Motor neuron (in vitro differentiated cells): ENCODE data around the gene TSPAN10. TPM values are rescaled to one million over a fixed set of nuclear protein-coding genes. Genes with fewer than 3 reads are reported as not detected.
"Not testable (repeated sequence)": the region's sequence is repeated elsewhere in the genome, so short reads cannot be mapped to it uniquely, and the experiment has no call there.

Experiments used
- ATAC-seq, 8 experiments: fragments of 200-7000 bp; cut with Tn5 transposase; replicated peaks in 6 of 8; 2 replicates each; pipeline ENCODE4 v1.8.0; 2021; ENCODE audit warnings: mild to moderate bottlenecking in 8 of 8, moderate library complexity in 8 of 8
- H3K27ac ChIP-seq, 2 donors: fragments of 250-450 bp; sonication (Bioruptor Pico); 2 replicates each; pipeline ENCODE4 v1.9.0; 2021; ENCODE audit warnings: antibody characterized with exemption in 2 of 2, mild to moderate bottlenecking in 2 of 2, moderate library complexity in 1 of 2
- H3K4me1 ChIP-seq, 2 donors: fragments of 250-450 bp; sonication (Bioruptor Pico); replicated peaks in 1 of 2; 2 replicates each; pipeline ENCODE4 v1.6.1; 2021; ENCODE audit warnings: antibody characterized with exemption in 2 of 2, mild to moderate bottlenecking in 2 of 2, moderate library complexity in 1 of 2
- H3K4me3 ChIP-seq, 5 donors: fragments of 250-450 bp; sonication (Bioruptor Pico); 2 replicates each; pipeline ENCODE4 v1.9.0; 2021; ENCODE audit warnings: antibody characterized with exemption in 5 of 5, mild to moderate bottlenecking in 5 of 5, moderate library complexity in 4 of 5
- WGBS, 10 experiments: fragments of 450-650 bp; shearing (Covaris generic); methylation state at CpG; one replicate each; pipeline ENCODE4 v1.0.0; 2022; 5-methylcytosine and 5-hydroxymethylcytosine counted together
- in situ Hi-C, 9 experiments: fragments of 400-800 bp; cut with MboI; loops; one replicate each; pipeline ENCODE4 v1.15.0; 2021; ENCODE audit warnings: low sequenced_read_pairs in 9 of 9, low pct_unique_long_range_greater_than_20kb in 2 of 9; ENCODE audit not compliant: unreplicated experiment in 9 of 9
- total RNA-seq, 8 experiments: library from RNA; unstranded; fragments of 300-600 nt; gene quantifications; 2 replicates each; pipeline versions ENCODE4 v1.2.3 to v1.2.4, GENCODE V29; 2022

The TSPAN10 gene
- total RNA-seq, 8 experiments from 2014 or later = 0.22 to 1.2 (median 1.00) TPM; not detected in 1

DNA sequence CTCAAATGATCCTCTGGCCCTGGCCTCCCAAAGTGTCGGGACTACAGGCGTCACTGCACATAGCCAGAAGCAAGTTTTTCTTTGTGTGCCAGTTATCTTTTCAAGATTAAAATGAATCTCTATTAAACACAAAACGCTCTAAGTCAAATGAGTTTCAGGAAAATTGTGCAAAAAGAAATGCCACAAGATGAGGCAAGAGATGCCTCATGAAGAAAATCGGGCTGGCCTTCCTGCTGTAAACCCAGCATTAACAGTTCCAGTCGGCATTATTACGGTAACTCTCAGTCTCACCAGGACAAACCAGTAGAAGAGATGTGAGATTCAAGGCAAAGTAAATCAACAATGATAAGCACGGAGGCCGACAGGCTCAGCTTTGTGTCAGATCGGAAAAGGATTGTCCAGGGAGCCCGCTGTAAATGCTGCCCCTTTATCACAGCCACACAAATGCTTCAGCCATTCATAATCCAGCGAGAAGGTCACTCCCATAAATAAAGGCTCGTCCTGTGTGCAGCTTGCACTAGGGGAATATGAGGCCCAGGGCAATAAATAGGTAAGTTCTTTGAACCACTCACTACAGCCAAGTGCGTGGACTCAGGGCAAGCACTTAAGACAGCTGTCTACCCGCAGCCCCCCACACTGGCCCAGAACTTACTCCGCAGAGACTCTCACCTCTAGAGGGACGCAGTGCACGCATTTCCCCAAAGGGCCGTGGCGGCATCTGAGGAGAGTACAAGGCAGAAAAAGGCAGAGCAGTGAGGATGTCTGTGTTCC, 27.3 kb upstream of the TSPAN10 start:
- Histone ChIP-seq H3K4me1 (peaks cover 0 to 6% of the 10 kb centered on the region in 2 donors), H3K27ac (no peak overlapping the region), H3K4me3 (no peak overlapping the region)
- peak in 3 of 8 experiments; percentile 53 to 62 (median 59) for ATAC-seq
- WGBS, 10 experiments = 79 to 100% (median 90%) methylated on average over 2 to 14 of the region's 19 CpGs
- in situ Hi-C loops = no loop called here

DNA sequence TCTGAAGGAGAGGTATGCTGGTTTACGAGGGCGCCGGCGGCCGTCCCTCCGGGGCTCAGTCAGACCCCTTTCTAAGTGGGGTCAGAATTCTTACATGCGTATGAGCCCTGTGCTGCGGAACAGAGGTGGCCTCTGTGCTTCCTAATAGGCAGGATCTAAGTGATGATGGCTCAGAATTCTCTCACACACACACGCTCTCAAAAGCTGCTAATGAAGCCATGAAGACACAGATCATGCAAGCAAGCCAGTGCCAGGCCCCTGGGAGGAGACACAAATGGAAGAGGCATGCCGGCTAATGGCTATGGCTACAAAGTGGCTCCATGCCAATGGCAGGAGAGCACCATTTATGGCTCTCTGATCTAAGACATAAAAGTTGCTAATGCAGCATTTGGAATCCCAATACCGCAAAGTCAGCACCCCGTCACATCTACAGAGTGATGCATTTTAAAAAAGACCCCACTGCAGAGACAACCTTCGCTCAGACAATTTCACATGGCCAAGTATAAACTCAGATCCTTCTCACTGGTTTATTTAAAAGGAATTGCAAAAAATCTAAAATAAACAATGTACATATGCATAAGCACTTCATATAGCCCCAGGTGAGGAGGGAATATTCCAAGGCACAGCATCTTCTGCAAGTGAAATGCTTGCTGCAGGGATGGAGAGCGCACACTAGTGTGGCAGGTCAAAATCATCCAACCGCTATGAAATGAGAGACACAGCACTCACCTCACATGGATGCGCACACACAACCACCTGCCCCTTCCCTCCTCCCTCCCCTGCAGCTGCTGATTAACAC, 24.6 kb upstream of the TSPAN10 start:
- ATAC-seq = peak in 4 of 8 experiments; percentile 42 to 86 (median 66)
- in situ Hi-C loops = no loop called here
- no peak overlapping the region for H3K4me3 ChIP-seq
- WGBS, 10 experiments = 43 to 100% (median 81%) methylated on average over 1 to 14 of the region's 16 CpGs; no CpG with 5 or more reads in 2 of the 10 experiments
- H3K4me1 ChIP-seq = peaks cover 2 to 6% of the 10 kb centered on the region in 2 donors
- H3K27ac ChIP-seq = peak overlapping the region in 1 of 2 donors; percentile 35

DNA sequence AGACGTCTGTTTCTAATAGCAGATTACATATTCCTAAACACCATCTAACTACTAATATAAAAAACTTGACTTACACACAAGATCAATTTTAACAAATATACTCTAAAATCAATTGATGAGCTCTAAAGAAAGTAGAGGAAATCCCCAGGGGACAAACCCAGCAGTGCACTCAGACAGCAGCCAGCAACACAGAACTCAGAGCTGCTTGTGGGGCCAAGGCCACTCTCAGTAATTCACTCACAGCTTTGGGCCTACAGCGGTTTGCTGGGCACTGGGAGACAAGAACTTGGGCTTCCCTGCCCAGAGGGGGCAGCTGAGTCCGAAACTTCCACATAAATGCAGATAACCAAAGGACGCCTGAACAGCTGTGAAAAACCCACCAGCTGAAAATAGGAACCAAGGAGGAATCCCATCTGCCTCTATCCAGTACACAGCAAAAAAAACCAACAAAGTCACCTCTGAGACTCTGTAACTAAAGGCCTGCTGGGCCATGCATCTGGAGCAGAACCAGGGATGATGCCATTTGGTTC, 21.5 kb upstream of the TSPAN10 start:
- 80 to 100% (median 94%) methylated on average over 1 to 3 of the region's 4 CpGs; no CpG with 5 or more reads in 5 of the 10 experiments for WGBS, 10 experiments
- in situ Hi-C loops = no loop called here
- Histone ChIP-seq H3K4me3 (no peak overlapping the region), H3K27ac (peak overlapping the region in 1 of 2 donors; percentile 17), H3K4me1 (peaks cover 2 to 6% of the 10 kb centered on the region in 2 donors)
- no peak for ATAC-seq

DNA sequence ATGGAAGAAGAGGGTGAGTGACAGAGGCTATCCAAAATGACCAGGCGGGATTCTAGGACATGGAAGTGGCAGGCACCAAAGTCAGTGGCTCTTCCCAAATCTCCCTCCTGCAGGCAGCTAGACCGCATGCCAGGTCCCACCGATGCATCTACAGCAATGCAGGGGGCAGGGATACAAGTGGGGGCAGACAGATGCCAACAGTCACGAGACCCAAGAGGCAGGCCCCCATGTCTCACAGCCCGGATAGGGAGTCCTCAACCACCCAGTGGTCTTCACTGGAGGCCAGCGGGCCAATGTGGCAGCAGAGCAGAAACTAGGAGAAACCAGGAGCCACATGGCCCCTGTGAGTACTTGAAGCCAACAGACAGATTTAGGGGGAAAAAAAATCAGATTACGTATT, 20.1 kb upstream of the TSPAN10 start:
- no peak for ATAC-seq
- in situ Hi-C loops = no loop called here
- H3K4me3 ChIP-seq = no peak overlapping the region
- peaks cover 2 to 4% of the 10 kb centered on the region in 2 donors for H3K4me1 ChIP-seq
- H3K27ac ChIP-seq = no peak overlapping the region
- 0 to 100% (median 96%) methylated on average over 1 to 5 of the region's 7 CpGs; no CpG with 5 or more reads in 4 of the 10 experiments for whole genome bisulfite sequencing, 10 experiments

DNA sequence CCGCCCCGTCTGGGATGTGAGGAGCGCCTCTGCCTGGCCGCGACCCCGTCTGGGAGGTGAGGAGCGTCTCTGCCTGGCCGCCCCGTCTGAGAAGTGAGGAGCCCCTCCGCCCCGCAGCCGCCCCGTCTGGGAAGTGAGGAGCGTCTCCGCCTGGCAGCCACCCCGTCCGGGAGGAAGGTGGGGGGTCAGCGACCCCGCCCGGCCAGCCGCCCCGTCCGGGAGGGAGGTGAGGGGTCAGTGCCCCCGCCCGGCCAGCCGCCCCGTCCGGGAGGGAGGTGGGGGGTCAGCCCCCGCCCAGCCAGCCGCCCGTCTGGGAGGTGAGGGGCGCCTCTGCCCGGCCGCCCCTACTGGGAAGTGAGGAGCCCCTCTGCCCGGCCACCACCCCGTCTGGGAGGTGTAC, 18.7 kb upstream of the TSPAN10 start:
- in situ Hi-C loops, H3K4me3 ChIP-seq, H3K4me1 ChIP-seq, H3K27ac ChIP-seq, ATAC-seq: not testable (repeated sequence)
- no CpG with 5 or more reads among the region's 36 CpGs for WGBS, 10 experiments

DNA sequence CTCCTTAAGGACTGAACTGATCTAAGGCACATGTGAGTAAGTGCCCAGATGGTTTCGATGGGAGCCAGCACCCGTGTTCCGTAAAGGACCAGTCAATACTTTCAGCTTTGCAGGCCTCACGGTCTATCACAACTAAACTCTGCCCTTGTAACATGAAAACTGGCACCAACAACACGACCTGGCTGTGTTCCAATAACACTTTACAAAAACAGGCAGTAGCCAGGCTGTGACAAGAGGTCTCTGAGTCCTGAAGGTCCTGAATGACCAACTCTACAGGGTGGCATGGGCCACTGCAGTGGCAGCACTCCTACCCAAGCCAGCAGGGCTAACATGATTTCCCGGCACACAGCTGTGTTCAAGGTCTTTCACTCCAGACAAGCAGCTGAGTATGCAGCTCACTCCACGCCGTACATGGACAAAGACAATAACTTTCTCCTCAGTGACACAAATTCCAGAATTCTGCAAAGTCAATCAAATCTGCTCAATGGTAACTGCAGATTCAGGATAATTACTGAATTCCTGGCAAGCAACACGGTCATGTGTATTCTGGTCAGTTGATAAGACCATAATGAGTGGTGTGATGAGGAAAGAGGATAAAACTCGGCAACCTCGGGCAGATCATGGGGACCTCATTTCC, 15.4 kb upstream of the TSPAN10 start:
- no peak overlapping the region for H3K4me3 ChIP-seq
- no peak overlapping the region for H3K27ac ChIP-seq
- no peak for ATAC-seq
- WGBS, 10 experiments = 91 to 100% (median 96%) methylated on average over 1 to 10 of the region's 11 CpGs; no CpG with 5 or more reads in 2 of the 10 experiments
- in situ Hi-C loops = no loop called here
- no peaks in the 10 kb centered on the region for H3K4me1 ChIP-seq

DNA sequence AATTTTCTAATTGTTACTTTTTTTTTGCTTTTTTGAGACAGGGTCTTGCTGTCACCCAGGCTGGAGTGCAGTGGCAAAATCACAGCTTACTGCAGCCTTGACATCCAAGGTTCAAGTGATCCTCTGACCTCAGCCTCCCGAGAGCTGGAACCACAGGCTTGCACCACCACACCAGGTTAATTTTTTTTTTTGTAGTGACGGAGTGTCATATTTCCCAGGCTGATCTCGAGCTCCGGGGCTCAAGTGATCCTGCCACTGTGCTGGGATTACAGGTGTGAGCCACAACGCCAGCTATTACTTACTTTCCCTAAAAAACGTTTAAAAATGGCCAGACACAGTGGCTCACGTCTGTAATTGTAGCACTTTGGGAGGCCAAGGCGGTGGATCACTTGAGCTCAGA, 6.7 kb upstream of the TSPAN10 start:
- WGBS, 10 experiments = 90 to 100% (median 100%) methylated on average over 1 to 5 of the region's 8 CpGs; no CpG with 5 or more reads in 4 of the 10 experiments
- peaks cover under 1% of the 10 kb centered on the region in 2 donors for H3K4me1 ChIP-seq
- no peak overlapping the region for H3K4me3 ChIP-seq
- in situ Hi-C loops = no loop called here
- H3K27ac ChIP-seq = no peak overlapping the region
- no peak for ATAC-seq

DNA sequence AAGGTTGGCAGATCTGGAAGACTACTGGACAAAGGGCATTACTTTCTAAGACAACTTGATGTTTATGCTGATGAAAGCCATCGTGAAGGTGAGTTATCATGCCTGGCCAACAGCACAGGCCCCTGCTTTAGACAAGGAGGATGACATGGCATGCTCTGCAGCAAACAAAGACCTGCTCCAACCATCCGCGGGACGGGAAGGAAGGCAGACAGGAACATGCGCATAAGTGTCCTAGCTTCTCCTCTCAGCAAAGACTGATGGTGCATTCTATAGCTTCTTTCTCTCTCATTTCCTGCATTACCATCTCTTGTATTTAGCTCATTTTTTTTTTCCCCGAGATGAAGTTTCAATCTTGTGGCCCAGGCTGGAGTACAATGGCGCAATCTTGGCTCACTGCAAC, 5.5 kb upstream of the TSPAN10 start:
- H3K27ac ChIP-seq = no peak overlapping the region
- in situ Hi-C loops = no loop called here
- H3K4me3 ChIP-seq = no peak overlapping the region
- H3K4me1 ChIP-seq = peaks cover 8 to 9% of the 10 kb centered on the region in 2 donors
- peak in 1 of 8 experiments; percentile 12 for ATAC-seq
- 40 to 100% (median 70%) methylated on average over 1 to 7 of the region's 7 CpGs; no CpG with 5 or more reads in 3 of the 10 experiments for WGBS, 10 experiments

DNA sequence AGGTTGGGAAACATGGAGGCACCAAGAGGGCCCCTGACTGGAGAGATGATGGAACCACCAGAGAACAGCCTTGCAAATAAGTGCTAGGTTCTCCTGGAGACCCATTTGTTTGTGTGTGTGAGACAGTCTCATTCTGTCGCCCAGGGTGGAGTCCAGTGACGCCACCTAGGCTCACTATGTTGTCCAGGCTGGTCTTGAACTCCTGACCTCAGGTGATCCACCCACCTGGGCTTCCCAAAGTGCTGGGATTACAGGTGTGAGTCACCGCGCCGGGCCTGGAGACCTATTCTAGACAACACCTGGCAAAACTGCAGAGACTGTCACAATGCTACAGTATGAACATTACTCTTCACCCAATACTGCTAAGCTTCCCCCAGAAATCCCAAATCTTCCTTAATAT, 1.6 kb upstream of the TSPAN10 start:
- no peak for ATAC-seq
- in situ Hi-C loops = no loop called here
- H3K27ac ChIP-seq = no peak overlapping the region
- WGBS, 10 experiments = 62 to 100% (median 80%) methylated on average over 1 to 5 of the region's 5 CpGs; no CpG with 5 or more reads in 3 of the 10 experiments
- H3K4me3 ChIP-seq = peak overlapping the region in 3 of 5 donors; percentile 73 to 99 (median 83)
- peaks cover 8 to 9% of the 10 kb centered on the region in 2 donors for H3K4me1 ChIP-seq

DNA sequence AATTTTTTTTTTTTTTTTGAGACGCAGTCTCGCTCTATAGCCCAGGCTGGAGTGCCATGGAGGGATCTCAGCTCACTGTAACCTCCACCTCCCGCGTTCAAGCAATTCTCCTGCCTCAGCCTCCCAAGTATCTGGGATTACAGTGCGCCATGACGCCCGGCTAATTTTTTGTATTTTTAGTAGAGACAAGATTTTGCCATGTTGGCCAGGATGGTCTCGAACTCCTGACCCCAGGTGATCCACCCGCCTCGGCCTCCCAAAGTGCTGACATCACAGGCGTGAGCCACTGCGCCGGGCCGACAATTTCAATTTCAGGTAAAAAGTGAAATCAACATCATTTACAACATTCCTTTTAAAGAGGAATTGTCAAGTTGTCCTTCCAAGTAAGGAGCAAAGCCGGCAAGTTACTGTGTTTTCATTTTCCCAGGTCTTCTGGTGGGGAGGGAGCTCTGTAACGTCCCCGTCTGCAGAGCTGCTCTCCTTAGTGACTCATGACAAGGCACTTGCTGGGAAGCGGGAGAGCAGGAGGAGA, 957 bp upstream of the TSPAN10 start:
- in situ Hi-C loops = no loop called here
- peak in 5 of 8 experiments; percentile 31 to 82 (median 43) for ATAC-seq
- H3K4me3 ChIP-seq = peak overlapping the region; percentile 73 to 99 (median 87)
- WGBS, 10 experiments = 18 to 66% (median 36%) methylated on average over 2 to 16 of the region's 18 CpGs
- H3K4me1 ChIP-seq = peaks cover 8 to 9% of the 10 kb centered on the region in 2 donors
- H3K27ac ChIP-seq = peak overlapping the region; percentile 91 to 92

DNA sequence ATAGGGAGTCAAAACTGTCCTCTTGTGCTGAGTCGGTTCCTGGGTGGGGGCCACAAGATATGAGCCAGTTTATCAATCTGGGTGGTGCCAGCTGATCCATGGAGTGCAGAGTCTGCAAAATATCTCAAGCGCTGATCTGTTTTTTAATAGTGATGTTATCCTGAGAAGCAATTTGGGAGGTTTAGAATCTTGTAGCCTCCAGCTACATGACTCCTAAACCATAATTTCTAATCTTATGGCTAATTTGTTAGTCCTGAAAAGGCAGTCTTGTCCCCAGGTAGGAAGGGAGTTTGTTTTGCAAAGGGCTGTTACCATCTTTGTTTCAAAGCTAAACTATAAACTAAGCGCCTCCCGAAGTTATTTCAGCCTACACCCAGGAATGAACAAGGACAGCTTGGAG, 1.7 kb downstream of the TSPAN10 start:
- no peak overlapping the region for H3K27ac ChIP-seq
- 70 to 100% (median 94%) methylated on average over 1 to 4 of the region's 4 CpGs; no CpG with 5 or more reads in 1 of the 10 experiments for WGBS, 10 experiments

DNA sequence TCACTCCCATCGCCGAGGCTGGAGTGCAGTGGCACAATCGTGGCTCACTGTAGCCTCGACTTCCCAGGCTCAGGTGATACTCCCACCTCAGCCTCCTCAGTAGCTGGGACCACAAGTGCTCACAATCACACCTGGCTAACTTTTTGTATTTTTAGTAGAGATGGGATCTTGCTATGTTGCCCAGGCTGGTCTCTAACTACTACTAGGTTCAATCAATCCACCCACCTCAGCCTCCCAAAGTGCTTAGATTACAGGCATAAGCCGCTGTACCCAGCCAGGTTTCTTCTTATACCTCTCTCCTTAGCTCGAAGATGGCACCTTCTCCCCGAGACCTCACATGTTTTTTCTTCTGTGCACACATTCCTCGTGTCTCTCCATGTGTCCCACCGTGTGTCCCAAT, 3.0 kb downstream of the TSPAN10 start:
- ATAC-seq = no peak
- no peak overlapping the region for H3K4me3 ChIP-seq
- H3K27ac ChIP-seq = no peak overlapping the region
- WGBS, 10 experiments = 72 to 93% (median 82%) methylated on average over 2 to 5 of the region's 9 CpGs; no CpG with 5 or more reads in 4 of the 10 experiments
- H3K4me1 ChIP-seq = peaks cover 8 to 9% of the 10 kb centered on the region in 2 donors
- in situ Hi-C loops = no loop called here

More for the DNA sequence above, 1.7 kb downstream of the TSPAN10 start:
- in situ Hi-C loops = no loop called here
- Histone ChIP-seq H3K4me3 (no peak overlapping the region), H3K4me1 (peaks cover 8 to 9% of the 10 kb centered on the region in 2 donors)
- no peak for ATAC-seq
